Upper lobe of right lung (tissue), 1 donor: Measurements from ENCODE around the gene CFLAR. TPM values are rescaled to one million over a fixed set of nuclear protein-coding genes. Genes with fewer than 3 reads are reported as not detected.

Experiments
- ATAC-seq: fragments of 200-7000 bp; cut with Tn5 transposase; one replicate; pipeline ENCODE4 v1.9.1; 2020; ENCODE audit warnings: mild to moderate bottlenecking, moderate library complexity
- DNase-seq: peaks from one replicate; pipeline ENCODE4 v3.0.0-alpha.2; 2020
- H3K27ac ChIP-seq: fragments of 200-600 bp; one replicate; pipeline ENCODE4 v1.8.0; 2022
- H3K27me3 ChIP-seq: fragments of 200-600 bp; one replicate; pipeline ENCODE4 v1.8.0; 2022; ENCODE audit warnings: mild to moderate bottlenecking
- H3K36me3 ChIP-seq: fragments of 200-600 bp; one replicate; pipeline ENCODE4 v1.8.0; 2022
- H3K4me1 ChIP-seq: fragments of 200-600 bp; one replicate; pipeline ENCODE4 v1.8.0; 2022
- H3K4me3 ChIP-seq: fragments of 200-600 bp; one replicate; pipeline ENCODE4 v1.8.0; 2022; ENCODE audit warnings: mild to moderate bottlenecking
- H3K9me3 ChIP-seq: fragments of 200-600 bp; one replicate; pipeline ENCODE4 v1.8.0; 2022
- CTCF ChIP-seq: fragments of 200-600 bp; IDR thresholded peaks from one replicate; pipeline ENCODE4 v1.8.0; 2022; ENCODE audit warnings: antibody characterized with exemption
- intact Hi-C: fragments of 100-400 bp; cut with DNase I; formaldehyde crosslinking; loops from one replicate; pipeline ENCODE4 v1.11.0; 2022
- total RNA-seq: library from RNA; stranded (reverse); fragmentation: NEBNext Ultra II Directional; extraction: Animal tissue kit (Norgen Biotek cat#: 25700); gene quantifications from one replicate; pipeline ENCODE4 v1.2.1, GENCODE V29; 2021
- donor health status: DM: no; HTN: yes; CAD: no; lungs with severe emphysema.

Gene CFLAR
- total RNA-seq, 1 donor from 2014 or later, result 316 TPM

- Histone ChIP-seq H3K27ac (no peak overlapping the region), H3K4me3 (no peak overlapping the region), H3K27me3 (no peaks in the 10 kb centered on the region), H3K9me3 (no peaks in the 10 kb centered on the region), H3K36me3 (peaks cover 54% of the 10 kb centered on the region), H3K4me1 (peaks cover 20% of the 10 kb centered on the region)
- ATAC-seq (peak; percentile 52), DNase-seq (no peak)
- no peak for TF ChIP-seq CTCF
- intact Hi-C loops, result no loop called here
These were observed 78.1 kb downstream of the CFLAR start for GRCh38 chr2:201194097-201194496.

- TF ChIP-seq CTCF, result no peak
- no peak overlapping the region for H3K27ac ChIP-seq
These were observed 79.4 kb downstream of the CFLAR start for GRCh38 chr2:201195331-201195730.

GRCh38 chr2:201196003-201196402 is 80.0 kb downstream of the CFLAR start:
- intact Hi-C loops, result no loop called here
- Histone ChIP-seq H3K9me3 (no peaks in the 10 kb centered on the region), H3K36me3 (peaks cover 60% of the 10 kb centered on the region), H3K27me3 (no peaks in the 10 kb centered on the region), H3K4me3 (no peak overlapping the region), H3K4me1 (peaks cover 17% of the 10 kb centered on the region), H3K27ac (no peak overlapping the region)
- TF ChIP-seq CTCF, result no peak
- DNase-seq (no peak), ATAC-seq (no peak)

More at GRCh38 chr2:201195331-201195730, 79.4 kb downstream of the CFLAR start:
- H3K36me3 ChIP-seq, result peaks cover 54% of the 10 kb centered on the region
- ATAC-seq (no peak), DNase-seq (no peak)
- H3K27me3 ChIP-seq, result no peaks in the 10 kb centered on the region
- H3K9me3 ChIP-seq, result no peaks in the 10 kb centered on the region
- intact Hi-C loops, result no loop called here
- peaks cover 20% of the 10 kb centered on the region for H3K4me1 ChIP-seq
- H3K4me3 ChIP-seq, result no peak overlapping the region

GRCh38 chr2:201196803-201197202 is 80.8 kb downstream of the CFLAR start:
- no peaks in the 10 kb centered on the region for H3K9me3 ChIP-seq
- DNase-seq (no peak), ATAC-seq (no peak)
- intact Hi-C loops, result no loop called here
- no peak overlapping the region for H3K4me3 ChIP-seq
- H3K4me1 ChIP-seq, result peaks cover 9% of the 10 kb centered on the region
- no peak for TF ChIP-seq CTCF
- H3K36me3 ChIP-seq, result peaks cover 66% of the 10 kb centered on the region
- H3K27ac ChIP-seq, result no peak overlapping the region
- H3K27me3 ChIP-seq, result no peaks in the 10 kb centered on the region

GRCh38 chr2:201197781-201198180 is 81.8 kb downstream of the CFLAR start:
- no peak overlapping the region for H3K4me3 ChIP-seq
- H3K9me3 ChIP-seq, result no peaks in the 10 kb centered on the region
- intact Hi-C loops, result no loop called here

More at GRCh38 chr2:201197781-201198180, 81.8 kb downstream of the CFLAR start:
- peaks cover 66% of the 10 kb centered on the region for H3K36me3 ChIP-seq
- no peak for ATAC-seq
- no peak overlapping the region for H3K27ac ChIP-seq
- H3K4me1 ChIP-seq, result peaks cover 4% of the 10 kb centered on the region
- TF ChIP-seq CTCF, result no peak
- H3K27me3 ChIP-seq, result no peaks in the 10 kb centered on the region
- no peak for DNase-seq
